GM21528 (cell line): Measurements from ENCODE around the gene PIK3CA.
"Not testable (repeated sequence)": the region's sequence is repeated elsewhere in the genome, so short reads cannot be mapped to it uniquely, and the experiment has no call there.

ENCODE experiments used
- ATAC-seq: cut with Tn5 transposase; IDR thresholded peaks from one replicate; pipeline ENCODE4 v1.9.1; 2021; ENCODE audit warnings: mild to moderate bottlenecking, moderate library complexity; ENCODE audit not compliant: unreplicated experiment, low FRiP score

The PIK3CA gene

DNA sequence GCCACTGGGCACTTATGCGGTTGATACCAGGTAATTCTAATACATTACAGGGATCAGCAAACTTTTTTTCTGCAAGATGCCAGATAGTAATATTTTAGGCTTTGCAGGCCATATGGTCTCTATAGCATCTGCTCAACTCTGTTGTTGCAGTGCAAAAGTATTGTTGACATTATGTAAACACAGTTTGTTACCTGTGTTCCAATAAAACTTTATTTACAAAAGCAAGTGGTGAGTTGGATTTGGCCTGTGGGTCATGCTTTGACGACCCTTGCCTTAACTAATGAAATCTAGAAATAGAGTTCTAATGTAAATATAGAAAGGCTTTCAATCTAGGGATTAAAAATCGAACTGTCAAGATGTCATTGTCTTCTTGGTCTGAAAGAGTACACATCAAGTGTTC, 44.4 kb downstream of the PIK3CA start:
- no peak for ATAC-seq

GRCh38 chr3:179194931-179195330, 46.8 kb downstream of the PIK3CA start:
- no peak for ATAC-seq

GRCh38 chr3:179196098-179196497, 47.9 kb downstream of the PIK3CA start:
- ATAC-seq = peak; percentile 89

DNA sequence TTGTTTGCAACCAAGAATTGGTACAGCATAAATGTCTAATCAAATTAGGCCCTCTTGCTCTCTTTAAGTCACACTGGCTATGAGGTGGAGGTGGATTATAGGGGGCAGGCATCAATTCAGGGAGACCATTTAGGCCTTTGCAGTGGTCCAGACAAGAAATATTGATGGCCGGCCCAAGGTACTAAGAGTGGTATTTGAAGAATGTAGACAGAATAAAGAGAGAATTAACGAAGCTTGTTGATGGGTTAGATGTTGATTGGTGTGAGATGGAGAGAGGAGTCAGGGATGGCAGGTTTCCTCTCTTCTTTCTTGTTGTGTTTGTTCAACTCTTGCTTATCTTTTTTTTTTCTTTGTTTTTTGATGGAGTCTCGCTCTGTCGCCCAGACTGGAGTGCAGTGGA, 48.5 kb downstream of the PIK3CA start:
- ATAC-seq = no peak

GRCh38 chr3:179200790-179201189, 52.6 kb downstream of the PIK3CA start:
- no peak for ATAC-seq

GRCh38 chr3:179215550-179215949, 67.4 kb downstream of the PIK3CA start:
- not testable (repeated sequence) for ATAC-seq

- not testable (repeated sequence) for ATAC-seq
Measured at GRCh38 chr3:179218213-179218612, 70.1 kb downstream of the PIK3CA start.

DNA sequence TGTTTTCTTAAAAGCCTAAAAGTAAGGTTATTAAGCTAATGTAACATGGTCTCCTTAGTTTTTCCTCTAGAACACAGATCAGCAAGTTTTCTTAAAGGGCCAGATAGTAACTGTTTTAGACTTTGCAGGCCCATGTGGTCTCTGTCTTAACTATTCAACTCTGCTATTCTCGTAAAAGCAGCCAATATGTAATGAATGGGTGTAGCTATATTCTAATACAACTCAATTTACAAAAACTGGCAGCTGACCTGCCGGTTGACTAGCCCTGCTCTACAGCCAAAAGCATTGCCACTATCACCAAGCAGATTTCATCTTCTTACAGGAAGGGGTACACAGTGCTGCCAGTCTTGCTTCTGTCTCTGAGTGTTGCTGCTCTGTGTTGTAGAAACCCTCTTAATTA, 75.4 kb downstream of the PIK3CA start:
- no peak for ATAC-seq

DNA sequence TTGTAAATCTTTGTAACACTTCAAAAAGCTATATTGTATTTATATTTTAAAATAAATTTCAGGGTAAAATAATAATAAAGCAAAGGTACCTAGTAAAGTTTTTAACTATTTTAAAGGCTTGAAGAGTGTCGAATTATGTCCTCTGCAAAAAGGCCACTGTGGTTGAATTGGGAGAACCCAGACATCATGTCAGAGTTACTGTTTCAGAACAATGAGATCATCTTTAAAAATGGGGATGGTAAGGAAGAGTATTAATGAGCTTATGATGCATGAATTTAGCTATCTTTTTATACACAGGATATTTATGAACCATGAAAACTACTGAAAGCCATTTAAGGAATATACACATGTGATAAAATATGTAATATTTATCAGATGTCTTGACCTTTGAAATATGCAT, 76.4 kb downstream of the PIK3CA start:
- ATAC-seq = no peak

DNA sequence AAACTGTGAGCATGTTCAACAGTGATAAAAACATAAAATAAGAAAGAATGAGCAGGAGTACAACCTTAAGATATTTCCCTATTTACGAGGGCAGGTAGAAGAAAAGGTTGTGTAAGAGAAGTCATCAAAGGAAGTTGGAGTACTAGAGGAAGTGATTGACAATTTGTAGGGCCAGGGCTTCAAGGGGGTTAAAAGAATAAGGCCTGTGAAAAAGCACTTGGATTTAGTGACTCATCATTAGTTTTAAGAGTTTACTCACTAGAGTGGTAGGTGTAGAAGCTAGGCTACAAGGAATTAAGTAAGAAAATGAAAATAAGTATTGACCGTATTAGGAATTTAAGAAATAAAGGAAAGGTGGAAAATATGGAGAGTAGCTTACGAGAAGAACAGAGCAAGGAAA, 79.2 kb downstream of the PIK3CA start:
- ATAC-seq = no peak

GRCh38 chr3:179229177-179229576, 81.0 kb downstream of the PIK3CA start:
- ATAC-seq = no peak

GRCh38 chr3:179233043-179233442, 84.9 kb downstream of the PIK3CA start:
- no peak for ATAC-seq

DNA sequence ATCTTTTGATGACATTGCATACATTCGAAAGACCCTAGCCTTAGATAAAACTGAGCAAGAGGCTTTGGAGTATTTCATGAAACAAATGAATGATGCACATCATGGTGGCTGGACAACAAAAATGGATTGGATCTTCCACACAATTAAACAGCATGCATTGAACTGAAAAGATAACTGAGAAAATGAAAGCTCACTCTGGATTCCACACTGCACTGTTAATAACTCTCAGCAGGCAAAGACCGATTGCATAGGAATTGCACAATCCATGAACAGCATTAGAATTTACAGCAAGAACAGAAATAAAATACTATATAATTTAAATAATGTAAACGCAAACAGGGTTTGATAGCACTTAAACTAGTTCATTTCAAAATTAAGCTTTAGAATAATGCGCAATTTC, 86.0 kb downstream of the PIK3CA start:
- no peak for ATAC-seq

GRCh38 chr3:179236669-179237301, 88.6 kb downstream of the PIK3CA start:
- peak; percentile 80 for ATAC-seq

- not testable (repeated sequence) for ATAC-seq
Measured at GRCh38 chr3:179240299-179240698, 92.1 kb downstream of the PIK3CA start.

DNA sequence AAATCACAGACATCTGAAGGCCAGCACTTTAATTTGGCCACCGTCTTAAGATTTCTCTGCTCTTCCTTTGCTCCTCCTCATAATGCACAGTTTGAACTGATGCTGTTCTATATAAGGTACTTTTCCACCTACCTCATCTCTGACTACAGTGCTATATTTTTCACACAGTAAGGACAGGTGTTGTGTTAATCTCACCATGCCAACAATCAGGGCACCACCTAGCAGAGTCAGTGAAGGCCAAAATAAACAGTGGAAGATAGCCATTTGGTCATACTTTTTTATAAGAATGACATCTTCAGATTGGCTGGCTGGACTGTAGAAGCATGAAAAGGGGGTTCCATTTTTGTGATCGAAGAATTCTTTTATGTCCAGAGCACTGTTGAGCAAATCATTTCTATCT, 94.7 kb downstream of the PIK3CA start:
- ATAC-seq = not testable (repeated sequence)

- no peak for ATAC-seq
Measured at GRCh38 chr3:179244878-179245277, 96.7 kb downstream of the PIK3CA start.

DNA sequence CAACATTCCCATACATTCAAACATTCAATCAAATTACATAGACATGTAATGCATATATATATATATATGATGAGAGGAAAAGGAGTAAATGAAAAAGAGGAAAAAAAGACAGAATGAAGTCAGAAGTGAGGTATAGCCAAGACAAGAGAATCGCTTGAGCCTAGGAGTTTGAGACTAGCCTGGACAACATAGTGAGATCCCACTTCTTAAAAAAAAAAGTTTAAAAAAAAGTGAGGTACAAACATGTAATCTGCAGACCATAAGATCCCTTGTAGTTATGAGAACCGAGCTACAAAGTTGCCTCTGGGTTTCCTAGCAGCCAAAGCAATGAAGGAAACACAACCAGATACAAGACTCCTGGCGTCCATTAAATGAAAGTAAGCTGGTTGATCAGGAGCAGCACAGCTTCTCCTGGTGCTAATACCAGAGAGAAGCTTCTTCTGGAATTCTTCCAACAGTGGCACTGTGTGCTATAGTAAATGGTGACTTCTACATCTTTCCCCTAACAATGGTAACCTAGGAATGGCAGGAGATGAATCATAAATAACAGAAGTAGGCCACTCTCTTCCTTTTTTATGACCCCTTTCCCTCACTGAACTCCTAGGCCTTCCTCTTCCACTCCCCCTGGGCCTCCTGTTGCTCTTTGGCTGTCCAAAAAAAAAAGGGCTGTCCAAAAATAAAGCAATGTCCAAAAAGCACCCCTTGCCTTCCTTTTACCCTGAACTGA, 99.3 kb downstream of the PIK3CA start:
- ATAC-seq = no peak

DNA sequence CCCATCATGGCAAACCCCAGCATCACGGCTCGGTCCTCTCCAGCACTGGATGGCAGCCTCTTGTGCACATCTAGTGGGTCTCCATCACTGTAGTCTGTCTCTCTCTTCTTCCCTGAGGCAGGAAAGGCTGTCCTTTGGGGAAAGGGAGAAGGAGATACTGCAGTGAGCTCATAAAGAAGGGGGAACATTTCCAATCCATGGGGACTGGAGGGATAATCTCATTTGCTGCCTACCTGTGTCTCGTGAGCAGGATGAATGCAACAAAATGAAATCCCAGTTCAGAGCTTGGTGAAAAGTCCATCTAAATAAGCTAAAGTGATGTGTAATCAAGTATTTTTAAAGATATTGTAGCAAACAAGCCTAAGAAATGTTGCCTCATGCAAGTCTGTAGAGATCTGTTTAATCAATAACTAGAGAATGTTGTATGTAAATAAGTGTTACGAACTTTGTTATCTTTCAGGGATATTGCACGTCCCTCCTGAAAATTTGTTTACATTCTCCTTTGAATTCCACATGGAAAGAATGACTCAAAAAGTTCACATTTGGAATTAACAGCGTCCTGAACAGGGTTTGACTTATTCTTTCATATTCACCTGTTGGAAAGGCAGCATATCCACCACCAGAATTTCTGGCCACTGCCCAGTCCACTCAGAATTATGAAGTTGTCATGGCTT, 102.8 kb downstream of the PIK3CA start, which contains the start of gene KCNMB3:
Gene KCNMB3 (minus strand): TSS at position 312 of the 674 bp plus-strand sequence. CDS start 124 bp downstream, at position 188.
- no peak for ATAC-seq

GRCh38 chr3:179256813-179257212, 108.7 kb downstream of the PIK3CA start:
- ATAC-seq = no peak

DNA sequence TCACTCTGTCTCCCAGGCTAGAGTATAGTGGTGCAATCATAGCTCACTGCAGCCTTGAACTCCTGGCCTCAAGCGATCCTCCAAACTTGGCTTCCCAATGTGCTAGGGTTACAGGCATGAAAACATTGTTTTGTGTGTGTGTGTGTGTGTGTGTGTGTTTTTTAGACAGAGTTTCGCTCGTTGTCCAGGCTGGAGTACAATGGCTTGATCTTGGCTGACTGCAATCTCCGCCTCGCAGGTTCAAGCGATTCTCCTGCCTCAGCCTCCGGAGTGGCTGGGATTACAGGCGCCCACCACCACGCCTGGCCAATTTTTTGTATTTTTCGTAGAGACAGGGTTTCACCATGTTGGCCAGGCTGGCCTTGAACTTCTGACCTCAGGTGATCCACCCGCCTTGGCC, 109.6 kb downstream of the PIK3CA start:
- not testable (repeated sequence) for ATAC-seq

DNA sequence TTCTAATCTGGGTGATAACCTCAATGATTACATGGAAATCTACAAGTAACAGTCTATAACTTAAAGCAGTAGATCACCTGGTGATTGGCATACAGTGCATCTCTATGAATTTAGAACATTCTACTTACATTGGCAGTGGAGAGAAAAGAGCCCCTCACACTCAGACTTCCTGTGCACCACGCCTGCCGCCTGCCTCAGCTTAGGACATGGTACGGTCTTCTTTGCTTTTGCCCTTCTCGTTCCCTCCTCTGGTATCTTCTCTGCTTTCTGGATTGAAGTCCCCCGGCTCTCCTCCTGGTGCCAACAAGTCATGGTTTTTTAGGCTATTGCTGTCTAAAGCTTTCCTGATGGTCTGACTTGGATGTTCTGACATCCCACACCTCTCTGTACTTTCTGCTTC, 110.7 kb downstream of the PIK3CA start:
- no peak for ATAC-seq
